HG03432 (cell line): ENCODE results near the gene COP1.
"Not testable (repeated sequence)": the region's sequence is repeated elsewhere in the genome, so short reads cannot be mapped to it uniquely, and the experiment has no call there.

ENCODE experiments used
- ATAC-seq: cut with Tn5 transposase; IDR thresholded peaks from one replicate; pipeline ENCODE4 v1.9.1; 2021; ENCODE audit warnings: mild to moderate bottlenecking, moderate library complexity; ENCODE audit not compliant: unreplicated experiment

The COP1 gene

DNA sequence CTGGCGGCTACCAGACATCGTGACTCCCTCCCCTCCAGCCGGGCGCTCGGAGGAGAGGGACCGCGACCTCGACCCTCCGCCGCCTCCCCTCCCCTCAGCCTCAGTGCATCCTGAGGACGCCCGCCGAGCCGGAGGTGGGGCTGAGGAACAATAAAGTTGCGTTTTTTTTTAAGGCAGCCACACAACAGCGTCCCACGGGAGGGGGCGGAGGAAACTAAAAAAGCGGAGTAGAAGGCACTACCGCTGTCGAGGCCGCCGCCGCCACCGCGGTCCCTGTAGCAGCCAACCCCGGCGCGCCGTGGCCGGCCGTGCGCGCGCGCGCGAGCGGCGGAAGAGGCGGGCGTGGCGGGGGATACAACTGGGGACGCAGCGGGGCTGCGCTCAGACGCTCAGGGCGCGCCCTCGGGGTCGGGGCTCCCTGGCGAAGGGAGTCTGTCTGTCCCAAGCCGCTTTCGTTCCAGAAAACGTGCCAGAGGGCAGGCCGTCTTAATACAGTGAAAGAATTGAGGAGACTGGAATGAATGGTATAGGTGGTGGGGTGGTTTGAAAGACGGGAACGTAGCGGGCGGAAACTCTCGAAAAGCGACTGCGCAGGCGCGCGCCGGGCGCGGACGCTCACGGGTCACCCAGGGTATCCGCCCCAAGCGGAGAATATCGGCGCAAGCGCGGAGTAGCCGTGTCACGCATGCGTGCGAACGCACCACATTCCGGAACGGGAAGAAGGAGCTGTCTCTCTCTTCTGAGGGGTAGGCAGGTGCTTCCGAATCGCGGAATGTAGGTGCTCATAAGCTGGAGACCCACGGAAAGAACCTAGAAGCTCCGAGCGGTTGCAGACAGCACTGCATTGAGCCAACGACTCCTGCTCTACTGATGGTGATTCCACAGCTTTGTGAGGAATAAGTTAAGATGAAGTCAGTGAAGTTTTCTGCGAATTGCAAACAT is at the start of gene COP1:
Gene COP1, minus strand, starts transcription at position 326 of the 942 bp plus-strand sequence. Its CDS starts 308 bp downstream, at position 18.
- peak; percentile 86 for ATAC-seq

DNA sequence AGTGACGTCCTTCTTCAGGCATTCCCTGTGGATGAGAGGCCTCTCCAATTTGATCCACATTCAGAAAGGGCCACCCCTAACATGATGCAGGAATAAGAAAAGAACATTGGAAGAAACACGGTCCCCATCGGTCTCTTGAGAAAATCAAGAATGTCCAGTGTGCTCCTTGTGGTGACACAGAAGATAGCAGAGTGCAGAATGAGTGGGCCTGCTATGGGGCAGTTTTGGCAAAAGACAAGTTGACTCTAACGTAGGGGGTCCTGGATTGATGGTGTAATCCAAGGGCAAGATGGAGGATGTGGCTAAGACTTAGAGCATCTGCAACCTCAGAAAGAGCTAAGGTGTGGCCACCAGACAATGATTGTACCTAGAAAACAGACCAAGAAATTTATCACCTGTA is 45.1 kb upstream of the COP1 start:
- ATAC-seq = no peak

DNA sequence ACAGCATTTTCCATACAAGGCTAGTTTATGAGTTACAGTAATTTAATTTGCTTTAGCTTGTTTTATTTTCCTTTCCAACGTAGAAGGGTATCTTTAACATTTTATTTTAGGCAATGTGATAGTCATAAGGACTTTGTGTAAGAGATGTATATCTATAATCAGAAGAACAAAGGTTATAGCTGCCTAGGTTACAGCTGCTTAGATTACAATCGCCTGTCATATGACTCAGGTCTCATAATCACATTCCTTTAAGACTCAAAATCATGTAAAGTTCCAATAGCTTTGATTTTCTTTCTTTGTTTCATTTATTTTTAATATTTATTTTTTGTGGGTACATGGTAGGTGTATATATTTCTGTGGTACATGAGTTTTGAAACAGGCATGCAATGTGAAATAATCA is 37.8 kb upstream of the COP1 start:
- ATAC-seq = no peak

DNA sequence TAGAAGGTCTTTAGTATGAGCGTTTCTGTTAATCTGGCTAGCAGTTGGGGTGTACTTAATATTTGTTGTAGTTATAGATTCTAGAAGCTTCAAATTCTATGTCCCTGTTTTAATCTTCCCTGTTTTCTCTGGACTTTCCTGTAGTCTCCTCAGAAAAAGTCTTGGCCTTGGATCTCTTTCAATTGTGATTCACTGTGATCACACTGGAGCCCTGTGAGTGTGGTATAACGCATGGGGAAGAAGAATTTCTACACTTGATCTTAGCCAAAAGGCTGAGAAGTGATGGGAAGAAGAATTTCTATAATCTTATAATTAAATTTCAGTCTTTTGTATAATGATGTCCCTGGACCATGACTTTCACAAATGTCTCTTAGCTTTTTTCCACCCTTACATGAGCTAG is 36.7 kb upstream of the COP1 start:
- ATAC-seq = no peak

DNA sequence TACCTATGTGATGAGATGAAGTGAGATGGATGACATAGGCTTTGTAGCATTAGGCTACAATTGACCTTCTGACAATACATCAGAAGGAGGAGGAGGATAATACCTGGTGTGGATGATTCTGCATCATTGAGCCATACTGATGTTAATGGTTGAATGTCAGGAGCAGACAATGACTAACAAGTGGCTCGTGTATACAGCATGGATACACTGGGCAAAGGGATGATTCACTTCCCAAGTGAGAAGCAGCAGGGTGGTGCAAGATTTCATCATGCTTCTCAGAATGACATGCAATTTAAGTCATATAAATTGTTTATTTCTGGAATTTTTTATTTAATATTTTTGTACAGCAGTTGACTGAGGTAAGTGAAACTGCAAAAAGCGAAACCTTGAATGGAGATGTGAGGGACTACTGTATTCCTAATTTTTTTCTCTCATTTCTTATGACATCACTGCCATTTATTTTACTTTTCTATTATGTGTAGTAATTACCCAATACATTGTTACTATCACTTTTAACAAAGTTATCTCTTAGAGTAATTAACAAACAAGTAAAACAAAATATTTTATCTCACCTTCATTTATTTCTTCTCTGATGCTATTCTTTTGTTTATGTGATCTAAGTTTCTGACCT is 34.4 kb upstream of the COP1 start:
- no peak for ATAC-seq

DNA sequence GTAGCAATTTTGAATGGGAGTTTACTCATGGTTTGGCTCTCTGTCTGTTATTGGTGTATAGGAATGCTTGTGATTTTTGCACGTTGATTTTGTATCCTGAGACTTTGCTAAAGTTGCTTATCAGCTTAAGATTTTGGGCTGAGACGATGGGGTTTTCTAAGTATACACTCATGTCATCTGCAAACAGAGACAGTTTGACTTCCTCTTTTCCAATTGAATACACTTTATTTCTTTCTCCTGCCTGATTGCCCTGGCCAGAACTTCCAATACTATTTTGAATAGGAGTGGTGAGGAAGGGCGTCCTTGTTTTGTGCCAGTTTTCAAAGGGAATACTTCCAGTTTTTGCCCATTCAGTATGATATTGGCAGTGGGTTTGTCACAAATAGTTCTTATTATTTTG is 26.6 kb upstream of the COP1 start:
- ATAC-seq = not testable (repeated sequence)

DNA sequence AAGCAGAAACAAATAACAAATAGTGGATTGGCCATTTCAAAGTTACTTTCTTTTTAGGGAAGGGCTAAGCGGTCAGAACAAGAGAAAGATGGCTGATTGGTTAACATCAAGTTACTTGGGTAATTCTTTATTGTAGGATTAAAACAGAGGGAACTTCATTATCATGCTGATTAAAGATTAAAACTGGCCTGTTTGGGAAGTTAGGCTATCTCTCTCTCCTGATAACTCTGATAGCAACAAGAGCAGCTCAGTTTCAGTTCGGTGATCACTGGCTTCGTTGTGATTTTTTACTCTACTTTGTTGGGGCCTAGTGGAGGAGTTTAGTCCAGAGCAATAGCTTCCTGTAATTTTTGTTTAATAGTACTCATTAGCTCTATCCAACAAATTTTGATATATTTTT is 20.5 kb upstream of the COP1 start:
- no peak for ATAC-seq

DNA sequence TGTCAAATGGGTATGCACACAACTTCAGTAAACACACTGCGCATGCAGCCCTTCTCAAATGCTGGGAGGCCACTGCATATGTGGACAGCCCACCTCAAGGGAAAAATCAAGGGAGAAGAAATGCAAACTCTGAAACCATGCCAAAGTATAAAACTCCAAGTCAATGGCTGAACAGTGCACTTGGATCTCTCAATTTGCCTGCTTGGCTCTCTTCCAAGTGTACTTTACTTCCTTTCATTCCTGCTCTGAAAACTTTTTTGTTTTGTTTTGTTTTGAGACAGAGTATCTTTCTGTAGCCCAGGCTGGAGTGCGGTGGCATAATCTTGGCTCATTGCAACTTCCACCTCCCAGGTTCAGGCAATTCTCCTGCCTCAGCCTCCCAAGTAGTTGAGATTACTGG is 18.8 kb upstream of the COP1 start:
- no peak for ATAC-seq

DNA sequence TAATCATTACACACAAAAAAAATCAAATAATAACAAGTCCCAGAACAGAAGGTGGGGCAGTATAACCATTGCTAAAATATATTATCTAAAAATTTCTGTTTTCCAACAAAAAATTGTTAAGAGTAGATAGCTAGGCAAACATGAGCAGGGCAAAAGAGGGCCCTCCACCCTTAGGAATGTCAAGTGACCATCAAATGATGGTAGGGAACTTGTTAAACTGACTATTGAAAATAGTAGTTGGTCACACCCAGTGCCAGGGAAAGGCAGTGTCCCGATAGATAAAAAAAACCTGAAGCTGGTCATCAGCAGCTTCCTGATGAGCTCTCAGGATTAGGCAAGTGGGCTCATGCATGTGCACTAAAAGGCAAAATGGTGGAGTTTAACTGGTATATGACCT is 18.4 kb upstream of the COP1 start:
- no peak for ATAC-seq

DNA sequence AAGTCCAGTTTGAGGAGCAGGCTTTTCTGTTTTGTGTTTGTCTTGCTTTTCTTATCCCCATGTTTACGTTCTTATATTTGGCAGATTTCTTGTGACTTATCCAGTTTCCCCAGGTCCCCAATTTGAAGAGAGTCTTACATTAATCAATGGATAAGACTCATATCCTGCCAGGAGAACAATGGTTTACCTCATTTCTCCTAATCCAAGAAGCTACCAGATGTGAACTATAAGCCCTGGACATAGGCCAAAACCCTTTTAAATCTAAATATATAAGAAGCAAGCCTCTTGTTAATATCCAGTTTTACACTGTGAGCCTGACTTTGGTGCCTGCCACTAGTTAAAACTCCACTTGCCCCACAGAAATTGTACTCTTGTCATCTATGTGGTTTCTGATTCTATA is 15.1 kb upstream of the COP1 start:
- no peak for ATAC-seq

DNA sequence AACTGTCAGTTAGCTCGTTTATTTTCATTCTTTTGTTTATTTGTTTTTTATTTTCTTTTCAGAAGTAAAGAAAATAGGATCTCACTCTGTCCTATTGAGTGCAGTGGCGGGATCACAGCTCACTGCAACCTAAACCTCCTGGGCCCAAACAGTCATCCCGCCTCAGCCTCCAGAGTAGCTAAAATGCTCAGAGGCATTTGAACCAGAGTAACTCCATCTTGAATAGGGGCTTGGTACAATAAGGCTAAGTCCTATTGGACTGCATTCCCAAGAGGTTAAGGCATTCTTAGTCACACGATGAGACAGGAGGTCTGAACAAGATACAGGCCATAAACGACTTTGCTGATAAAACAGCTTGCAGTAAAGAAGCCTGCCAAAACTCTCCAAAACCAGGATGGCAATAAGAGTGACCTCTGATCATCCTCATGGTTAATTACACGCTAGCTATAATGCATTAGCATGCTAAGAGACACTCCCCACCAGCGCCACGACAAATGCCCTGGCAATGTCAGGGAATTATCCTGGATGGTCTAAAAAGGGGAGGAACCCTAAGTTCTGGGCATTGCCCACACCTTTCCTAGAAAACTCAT is 13.1 kb upstream of the COP1 start:
- ATAC-seq = no peak

DNA sequence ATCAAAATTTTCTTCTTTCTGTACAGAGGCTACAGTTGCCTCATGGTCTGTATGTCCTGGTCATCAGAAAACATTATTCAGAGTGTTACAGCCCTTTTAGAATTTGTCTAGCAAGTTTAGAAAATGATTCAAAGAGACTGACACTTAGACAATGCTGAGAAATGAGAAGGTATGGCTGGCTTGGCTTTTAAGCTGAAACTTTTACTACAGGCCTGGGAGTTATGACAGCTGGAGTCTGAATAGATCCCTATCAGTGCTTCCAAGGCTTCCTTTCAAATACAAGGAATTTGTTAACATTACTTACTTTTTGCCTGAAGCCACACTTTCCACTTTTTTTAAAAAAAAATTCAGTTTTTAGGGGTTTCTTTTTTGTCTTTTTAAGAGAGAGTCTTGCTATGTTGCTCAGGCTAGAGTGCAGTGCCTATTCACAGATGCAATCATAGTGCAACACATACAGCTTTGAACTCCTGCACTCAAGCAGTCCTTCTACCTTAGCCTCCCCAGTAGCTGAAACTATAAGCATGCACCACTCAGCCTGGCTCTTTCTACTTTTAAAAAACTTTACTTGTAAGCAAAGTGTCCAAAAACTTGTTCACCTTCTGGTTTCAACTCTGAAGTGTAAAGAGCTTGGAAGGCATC is 10.5 kb upstream of the COP1 start:
- ATAC-seq = no peak

DNA sequence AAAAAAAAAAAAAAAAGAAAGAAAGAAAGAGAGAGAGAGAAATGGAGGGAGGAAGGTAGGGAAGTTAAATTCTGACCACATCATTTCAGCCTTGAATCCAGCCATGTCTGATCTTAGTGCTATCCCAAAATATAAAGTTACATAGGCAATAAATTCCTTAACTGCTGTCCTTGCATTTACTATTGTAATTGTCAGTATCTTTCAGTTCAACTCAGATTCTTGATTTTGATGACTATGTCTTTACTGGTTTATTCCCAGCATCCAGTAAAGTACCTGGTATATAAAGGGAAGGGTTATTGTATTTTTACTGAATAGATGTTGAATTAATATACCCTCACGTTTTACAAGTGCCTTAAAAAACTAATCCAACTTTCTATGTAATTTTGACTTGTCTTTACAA is 8.9 kb upstream of the COP1 start:
- ATAC-seq = no peak

DNA sequence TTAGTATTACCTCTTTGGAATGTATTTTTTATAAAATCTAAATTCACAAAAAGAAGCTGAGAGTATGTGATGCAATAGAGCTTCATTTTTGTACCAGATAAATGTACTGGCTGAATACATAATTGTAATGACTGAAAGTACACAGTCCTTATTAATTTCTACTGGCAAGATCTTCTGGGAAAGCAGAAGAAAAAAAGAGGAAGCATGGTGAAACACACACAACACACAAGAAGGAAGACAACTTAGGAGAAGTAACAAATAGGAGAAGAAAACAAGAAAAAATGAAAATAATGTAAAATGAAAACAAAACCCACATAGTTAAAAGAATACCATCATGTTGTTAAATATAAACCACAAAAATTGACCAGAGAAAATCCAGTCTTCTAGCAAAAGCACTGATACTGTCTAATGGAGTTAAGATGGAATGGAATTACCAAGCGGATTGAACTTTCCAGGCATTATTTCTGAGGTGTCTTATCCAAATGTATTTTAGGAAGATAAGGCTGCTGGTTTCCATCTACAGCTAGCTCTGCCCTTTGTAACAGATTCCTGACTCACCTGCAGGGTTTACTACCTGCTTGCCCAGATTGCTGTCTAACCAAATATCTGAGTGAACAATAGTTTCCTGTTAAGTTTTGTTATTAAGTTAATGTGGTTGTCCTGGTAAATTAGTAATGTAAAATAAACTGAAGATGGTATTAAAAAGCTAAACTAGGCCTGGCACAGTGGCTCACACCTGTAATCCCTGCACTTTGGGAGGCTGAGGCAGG is 4.5 kb upstream of the COP1 start:
- no peak for ATAC-seq

DNA sequence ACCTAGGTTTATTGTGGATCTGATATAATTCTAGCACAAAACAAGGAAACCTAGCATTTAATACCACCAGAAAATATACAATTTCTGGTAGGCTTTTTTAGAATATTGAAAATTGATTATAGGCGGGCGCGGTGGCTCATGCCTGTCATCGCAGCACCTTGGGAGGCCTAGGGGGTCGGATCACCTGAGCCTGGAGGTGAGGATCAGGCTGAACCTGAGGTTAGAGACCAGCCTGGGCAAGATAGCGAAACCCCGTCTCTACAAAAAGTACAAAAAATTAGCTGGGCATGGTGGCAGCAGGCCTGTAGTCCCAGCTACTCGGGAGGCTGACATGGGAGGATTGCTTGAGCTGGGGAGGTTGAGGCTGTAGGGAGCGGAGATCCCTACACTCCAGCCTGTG is 948 bp upstream of the COP1 start:
- no peak for ATAC-seq

DNA sequence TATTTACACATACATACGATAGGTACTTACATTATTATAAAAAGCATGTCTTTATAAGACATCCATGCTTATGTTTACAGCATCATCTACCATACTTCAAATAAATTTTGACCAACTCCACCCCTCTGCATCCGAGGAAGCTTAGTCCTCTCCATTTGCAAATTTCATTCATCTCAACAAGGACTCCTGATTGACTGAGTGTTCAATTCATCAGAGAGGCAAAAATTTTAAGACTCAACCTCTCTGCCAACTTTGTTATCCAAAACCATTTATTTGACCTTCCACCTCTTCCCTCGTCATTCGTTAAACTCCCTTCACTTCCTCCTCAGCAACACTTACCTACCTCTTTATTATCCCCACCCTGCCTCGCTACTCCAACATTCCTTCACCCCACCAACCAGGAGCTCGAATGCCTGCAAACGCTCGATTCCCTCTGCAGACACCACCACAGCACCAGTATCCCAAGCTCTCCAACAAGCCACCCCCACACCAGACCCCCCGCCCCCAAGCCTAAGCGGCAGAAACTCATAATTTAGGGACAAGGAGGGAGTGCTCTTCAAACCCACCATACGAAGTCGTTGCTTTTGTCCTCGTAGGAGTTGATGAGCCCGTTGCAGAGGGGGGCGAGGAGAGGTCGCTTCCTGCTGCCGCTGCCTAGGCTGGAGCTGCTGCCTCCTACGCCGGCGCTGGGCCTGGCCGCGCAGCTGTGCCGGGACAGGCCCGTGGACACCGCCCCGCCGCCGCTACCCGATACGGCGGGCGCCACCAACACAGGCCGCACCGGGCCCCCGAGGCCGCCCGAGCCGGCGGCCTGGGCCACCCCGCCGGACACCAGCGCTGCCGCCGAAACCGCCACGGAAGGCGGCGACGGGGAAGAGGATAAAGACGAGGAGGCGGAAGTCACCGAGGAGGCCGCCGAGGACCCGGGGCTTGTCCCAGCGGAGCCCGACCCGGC is 803 bp downstream of the COP1 start:
- ATAC-seq = peak; percentile 30

DNA sequence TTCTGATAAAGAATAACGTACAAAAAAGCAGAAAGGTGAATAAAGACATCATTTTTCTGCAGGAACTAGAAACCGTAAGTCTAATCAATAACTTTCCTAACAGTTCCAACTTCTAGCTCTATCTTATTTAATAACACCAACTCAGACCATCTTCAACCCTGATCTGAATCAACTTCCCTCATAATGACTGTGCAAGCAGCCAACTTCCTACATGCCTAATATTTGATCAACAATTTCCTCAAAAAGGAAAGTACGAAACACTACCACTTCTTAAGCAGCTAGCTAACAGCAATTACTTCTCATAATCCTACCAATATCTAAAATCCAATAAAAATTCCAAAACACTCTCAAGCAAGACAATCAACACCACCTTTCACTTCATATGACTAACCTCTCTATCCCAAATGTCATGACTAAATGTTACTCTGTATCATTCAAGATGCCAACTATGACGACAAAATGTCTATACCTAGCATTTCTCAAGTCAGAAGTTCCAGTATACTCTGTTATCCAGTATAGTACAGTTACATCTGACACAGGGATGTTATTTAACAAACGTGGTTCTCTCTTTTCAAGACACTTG is 1.7 kb downstream of the COP1 start:
- ATAC-seq = no peak

DNA sequence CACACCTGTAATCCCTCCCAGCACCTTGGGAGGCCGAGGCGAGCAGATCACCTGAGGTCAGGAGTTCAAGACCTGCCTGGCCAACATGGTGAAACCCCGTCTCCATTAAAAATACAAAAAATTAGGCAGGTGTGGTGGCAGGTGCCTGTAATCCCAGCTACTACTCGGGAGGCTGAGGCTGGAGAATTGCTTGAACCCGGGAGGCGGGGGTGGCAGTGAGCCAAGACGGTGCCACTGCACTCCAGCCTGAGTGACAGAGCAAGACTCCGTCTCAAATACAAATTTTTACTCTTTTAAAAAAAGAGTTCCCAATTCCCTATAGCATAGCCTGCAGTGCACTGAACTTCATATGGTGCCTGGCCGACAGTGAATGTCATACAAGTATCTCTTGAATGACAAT is 2.4 kb downstream of the COP1 start:
- not testable (repeated sequence) for ATAC-seq

DNA sequence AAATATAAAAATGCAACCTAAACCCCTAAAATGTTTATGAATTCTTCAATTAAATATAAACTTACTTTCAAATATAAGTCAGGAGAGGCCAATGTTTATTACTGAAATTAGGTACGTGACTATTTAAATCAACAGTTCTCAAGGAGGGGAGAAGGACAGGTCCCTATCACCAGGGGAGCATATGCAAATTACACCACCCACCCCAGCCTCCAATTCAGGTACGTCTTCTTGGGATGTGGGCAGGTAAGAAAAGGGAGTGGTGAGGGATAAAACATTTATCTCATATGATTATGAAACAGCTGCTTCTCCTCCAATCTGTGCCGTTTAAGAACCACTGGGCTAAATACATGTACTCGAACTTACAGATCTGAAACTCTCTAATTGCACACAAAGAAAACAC is 3.4 kb downstream of the COP1 start:
- no peak for ATAC-seq
